SK-N-SH (cell line): Measurements from ENCODE around the gene MAP3K1.

ENCODE experiments used
- CTCF ChIP-seq: fragments of 200-600 bp; sonication (generic); IDR thresholded peaks from 2 replicates; pipeline ENCODE4 v1.6.1; 2017; ENCODE audit warnings: antibody characterized with exemption, mild to moderate bottlenecking, moderate library complexity
- EP300 ChIP-seq, 2 experiments: IDR thresholded peaks; 2 replicates each; pipeline versions ENCODE4 v1.4.0 to v1.6.1; 2012; ENCODE audit warnings: borderline replicate concordance in 1 of 2, low read depth in 1 of 2, low read length in 1 of 2
- GABPA ChIP-seq: IDR thresholded peaks from 2 replicates; pipeline ENCODE4 v1.4.0; 2012; ENCODE audit warnings: low read depth, mild to moderate bottlenecking
- RFX5 ChIP-seq: IDR thresholded peaks from 2 replicates; pipeline ENCODE4 v1.6.1; 2012; ENCODE audit warnings: mild to moderate bottlenecking, improper control_type of control experiment, low read length

- TF ChIP-seq CTCF (no peak), GABPA (no peak), EP300 (IDR thresholded peaks at IDR 0.05; ENCODE audit: borderline replicate concordance in 1 of 2, low read depth in 1 of 2, low read length in 1 of 2) (no peak), RFX5 (no peak)
These were observed 18.0 kb downstream of the MAP3K1 start for GRCh38 chr5:56833325-56833724.
